ENCODE measurements around the gene CEP89.

DNA sequence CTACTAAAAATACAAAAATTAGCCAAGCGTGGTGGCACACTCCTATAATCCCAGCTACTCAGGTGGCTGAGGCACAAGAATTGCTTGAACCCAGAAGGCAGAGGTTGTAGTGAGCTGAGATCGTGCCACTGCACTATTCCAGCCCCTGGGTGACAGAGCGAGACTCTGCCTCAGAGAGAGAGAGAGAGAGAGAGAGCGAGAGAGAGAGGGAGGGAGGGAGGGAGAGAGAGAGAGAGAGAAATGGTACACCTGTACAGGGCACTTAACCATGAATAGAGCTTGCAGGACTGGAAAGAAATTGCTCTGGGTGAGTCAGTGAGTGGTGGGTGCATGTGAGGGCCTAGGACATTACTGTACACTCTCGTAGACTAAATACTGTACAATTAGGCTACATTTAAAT lies 61.7 kb downstream of the CEP89 start:
- TF ChIP-seq CTCF (IDR thresholded peaks at IDR 0.05) (no peak), POLR2A (IDR thresholded peaks at IDR 0.05) (no peak)
